H1 (cell line): ENCODE results near the gene STRIP2. TPM values are rescaled to one million over a fixed set of nuclear protein-coding genes. Genes with fewer than 3 reads are reported as not detected.

Source experiments
- CTCF ChIA-PET: fragments of 300-600 bp; sonication (Branson Sonifier 250); formaldehyde crosslinking; loops from one replicate; lab custom pipeline; 2021; ENCODE audit not compliant: partially characterized antibody; lab: Charles Lee
- POLR2A ChIA-PET: fragments of 300-600 bp; sonication (Branson Sonifier 250); formaldehyde crosslinking; loops from one replicate; lab custom pipeline; 2021; ENCODE audit warnings: inconsistent platforms; ENCODE audit not compliant: partially characterized antibody; lab: Charles Lee
- DNase-seq, 2 experiments: peaks; one replicate each; pipeline versions ENCODE4 v3.0.0 to v3.0.0-alpha.2; 2010 to 2022; ENCODE audit warnings: low spot score in 2 of 2, low read depth in 1 of 2, mixed read lengths in 1 of 2
- FAIRE-seq: peaks from 2 replicates; lab custom pipeline; 2011; peaks lifted over from hg19 to GRCh38; lab: Jason Lieb, UNC
- H2AFZ ChIP-seq: 2 replicates; pipeline ENCODE4 v1.8.1; 2012; ENCODE audit warnings: low read length, inconsistent platforms
- H2AK5ac ChIP-seq: 2 replicates; pipeline ENCODE4 v1.6.1; 2013; ENCODE audit warnings: low read depth, low read length
- H2BK120ac ChIP-seq: replicated peaks from 2 replicates; pipeline ENCODE3; 2013; ENCODE audit warnings: low read depth, low read length, inconsistent platforms
- H2BK12ac ChIP-seq: 2 replicates; pipeline ENCODE4 v1.6.1; 2013; ENCODE audit warnings: low read depth, low read length
- H2BK15ac ChIP-seq: 2 replicates; pipeline ENCODE4 v1.6.1; 2013; ENCODE audit warnings: low read length
- H2BK20ac ChIP-seq: 2 replicates; pipeline ENCODE4 v1.6.1; 2013; ENCODE audit warnings: low read length
- H2BK5ac ChIP-seq: 2 replicates; pipeline ENCODE4 v1.6.1; 2013; ENCODE audit warnings: low read depth, low read length
- H3K14ac ChIP-seq: 2 replicates; pipeline ENCODE4 v1.6.1; 2013; ENCODE audit warnings: inconsistent platforms; ENCODE audit not compliant: insufficient read length
- H3K18ac ChIP-seq: 2 replicates; pipeline ENCODE4 v1.6.1; 2013; ENCODE audit warnings: low read length; ENCODE audit errors: extremely low read depth
- H3K23ac ChIP-seq: 2 replicates; pipeline ENCODE4 v1.6.1; 2013; ENCODE audit warnings: inconsistent platforms; ENCODE audit not compliant: insufficient read length
- H3K23me2 ChIP-seq: 2 replicates; pipeline ENCODE4 v1.6.1; 2013; ENCODE audit warnings: low read depth, low read length
- H3K27ac ChIP-seq: 2 replicates; pipeline ENCODE4 v1.6.1; 2011; ENCODE audit warnings: low read depth, low read length, inconsistent platforms
- H3K27me3 ChIP-seq, 4 experiments: replicated peaks in 1 of 4; 1 replicate in 1 of 4; 2 replicates in 3 of 4; pipeline versions ENCODE4 v1.6.1 to v1.8.1; 2011 to 2013; ENCODE audit warnings: low read length in 3 of 4, mild to moderate bottlenecking in 3 of 4, inconsistent platforms in 2 of 4, mixed read lengths in 2 of 4, moderate library complexity in 1 of 4; ENCODE audit not compliant: control insufficient read depth in 3 of 4, insufficient read depth in 3 of 4; ENCODE audit errors: extremely low read depth in 1 of 4
- H3K36me3 ChIP-seq, 4 experiments: 2 replicates each; pipeline versions ENCODE4 v1.6.1 to v1.8.1; 2011 to 2013; ENCODE audit warnings: mild to moderate bottlenecking in 4 of 4, low read length in 3 of 4, moderate library complexity in 2 of 4, control low read depth in 1 of 4, inconsistent platforms in 1 of 4; ENCODE audit not compliant: insufficient read depth in 4 of 4, control insufficient read depth in 2 of 4
- H3K4ac ChIP-seq: replicated peaks from 2 replicates; pipeline ENCODE3; 2013; ENCODE audit warnings: low read length, low read depth, mixed read lengths, inconsistent platforms; ENCODE audit not compliant: insufficient read length
- H3K4me1 ChIP-seq, 4 experiments: replicated peaks in 1 of 4; 1 replicate in 1 of 4; 2 replicates in 3 of 4; pipeline versions ENCODE4 v1.6.1 to v1.8.1; 2011 to 2013; ENCODE audit warnings: low read length in 3 of 4, inconsistent platforms in 2 of 4, mixed read lengths in 1 of 4; ENCODE audit not compliant: insufficient read depth in 4 of 4, control insufficient read depth in 3 of 4
- H3K4me2 ChIP-seq, 2 experiments: 2 replicates each; pipeline versions ENCODE4 v1.6.1 to v1.8.1; 2011 to 2013; ENCODE audit warnings: low read depth in 2 of 2, low read length in 2 of 2, control low read depth in 1 of 2, inconsistent platforms in 1 of 2, mild to moderate bottlenecking in 1 of 2; ENCODE audit not compliant: insufficient read depth in 1 of 2
- H3K4me3 ChIP-seq, 4 experiments: fragments of 200-600, 300-600 bp in 1 of 4; sonication (generic), shearing (Covaris generic), sonication (Bioruptor Twin) in 1 of 4; 2 replicates each; pipeline versions ENCODE4 v1.5.1 to v1.8.1; 2011 to 2016; ENCODE audit warnings: low read length in 4 of 4, low read depth in 3 of 4, control low read depth in 2 of 4, inconsistent platforms in 2 of 4, mild to moderate bottlenecking in 2 of 4, mixed read lengths in 1 of 4, moderate library complexity in 1 of 4; ENCODE audit not compliant: insufficient read depth in 2 of 4; ENCODE audit errors: extremely low read depth in 1 of 4
- H3K56ac ChIP-seq: replicated peaks from 2 replicates; pipeline ENCODE3; 2013; ENCODE audit warnings: low read depth, mild to moderate bottlenecking, mixed read lengths, low read length, inconsistent platforms; ENCODE audit not compliant: insufficient read length
- H3K79me1 ChIP-seq: 2 replicates; pipeline ENCODE4 v1.6.1; 2013; ENCODE audit warnings: low read depth, low read length, control low read depth
- H3K79me2 ChIP-seq, 2 experiments: 2 replicates each; pipeline versions ENCODE4 v1.6.1 to v1.8.1; 2012 to 2013; ENCODE audit warnings: low read length in 2 of 2, mild to moderate bottlenecking in 2 of 2, inconsistent platforms in 1 of 2; ENCODE audit not compliant: insufficient read depth in 2 of 2, control insufficient read depth in 1 of 2
- H3K9ac ChIP-seq, 4 experiments: replicated peaks in 1 of 4; 1 replicate in 1 of 4; 2 replicates in 3 of 4; pipeline versions ENCODE4 v1.6.1 to v1.8.1; 2011 to 2013; ENCODE audit warnings: low read depth in 3 of 4, low read length in 3 of 4, control low read depth in 2 of 4, mild to moderate bottlenecking in 2 of 4, moderate library complexity in 2 of 4, inconsistent platforms in 1 of 4; ENCODE audit errors: extremely low read depth in 1 of 4
- H3K9me3 ChIP-seq, 2 experiments: 2 replicates each; pipeline versions ENCODE4 v1.6.1 to v1.8.1; 2012 to 2013; ENCODE audit warnings: mild to moderate bottlenecking in 2 of 2, moderate library complexity in 2 of 2, control low read depth in 1 of 2, inconsistent platforms in 1 of 2, low read depth in 1 of 2, low read length in 1 of 2, mixed read lengths in 1 of 2; ENCODE audit not compliant: insufficient read depth in 2 of 2
- H4K20me1 ChIP-seq, 2 experiments: replicated peaks in 1 of 2; 2 replicates each; pipeline versions ENCODE3 to v1.8.1; 2011 to 2013; ENCODE audit warnings: inconsistent platforms in 2 of 2, low read length in 2 of 2, mild to moderate bottlenecking in 1 of 2; ENCODE audit not compliant: insufficient read depth in 2 of 2, control insufficient read depth in 1 of 2
- H4K5ac ChIP-seq: 2 replicates; pipeline ENCODE4 v1.6.1; 2013; ENCODE audit warnings: low read length, low read depth, mixed read lengths, inconsistent platforms; ENCODE audit not compliant: insufficient read length
- H4K8ac ChIP-seq: 2 replicates; pipeline ENCODE4 v1.8.0; 2013; ENCODE audit warnings: mild to moderate bottlenecking, moderate library complexity, low read length, inconsistent platforms; ENCODE audit not compliant: insufficient read depth; ENCODE audit errors: extremely low read depth
- H4K91ac ChIP-seq: replicated peaks from 2 replicates; pipeline ENCODE3; 2013; ENCODE audit warnings: low read length, mixed read lengths, inconsistent platforms; ENCODE audit not compliant: insufficient read length
- CTBP2 ChIP-seq: IDR thresholded peaks from 2 replicates; pipeline ENCODE4 v1.7.0; 2011; ENCODE audit warnings: borderline replicate concordance, mild to moderate bottlenecking, moderate library complexity, mixed read lengths, low read length; ENCODE audit not compliant: insufficient read depth, insufficient read length
- NANOG ChIP-seq: IDR thresholded peaks from 2 replicates; pipeline ENCODE4 v1.6.1; 2011; ENCODE audit warnings: low read length, low read depth, mild to moderate bottlenecking, inconsistent platforms; ENCODE audit not compliant: insufficient read depth, poor library complexity, severe bottlenecking
- NRF1 ChIP-seq: IDR thresholded peaks from 2 replicates; pipeline ENCODE4 v1.6.1; 2011; ENCODE audit warnings: mild to moderate bottlenecking, low read depth, low read length, improper control_type of control experiment
- RFX5 ChIP-seq: IDR thresholded peaks from 2 replicates; pipeline ENCODE4 v1.6.1; 2011; ENCODE audit warnings: low read depth, low read length, improper control_type of control experiment, borderline replicate concordance
- SAP30 ChIP-seq: fragments of 300-600 bp; sonication (generic); IDR thresholded peaks from 2 replicates; pipeline ENCODE4 v1.7.1; 2012; ENCODE audit warnings: low read length, moderate library complexity, mild to moderate bottlenecking, inconsistent platforms; ENCODE audit not compliant: insufficient read depth, insufficient replicate concordance
- WGBS, 2 experiments: shearing (Covaris generic) in 1 of 2; methylation state at CpG; one replicate each; pipeline versions ENCODE4 v1.1.6 to v1.1.7; 2013 to 2015; ENCODE audit warnings: low lambda C conversion rate in 2 of 2, mixed read lengths in 2 of 2, inconsistent platforms in 1 of 2, low coverage in 1 of 2, missing lambda C conversion rate in 1 of 2; ENCODE audit not compliant: insufficient replicate concordance in 2 of 2, insufficient coverage in 1 of 2, insufficient read length in 1 of 2; ENCODE audit errors: extremely low coverage in 1 of 2, missing lambda C conversion rate in 1 of 2; 5-methylcytosine and 5-hydroxymethylcytosine counted together
- polyA plus RNA-seq, 7 experiments: library from polyadenylated mRNA; depleted of rRNA in 3 of 7; stranded (reverse) in 5 of 7; unstranded in 2 of 7; fragments of >200 nt in 5 of 7; fragments of 200-250 nt in 2 of 7; gene quantifications; 1 replicate in 5 of 7; 2 replicates in 1 of 7; 4 replicates in 1 of 7; pipeline versions ENCODE4 v1.2.1 to v1.2.3, GENCODE V29; 2011 to 2013; ENCODE audit warnings: missing spikeins in 2 of 7, mixed read lengths in 2 of 7
- total RNA-seq: library from RNA; stranded (reverse); fragmentation: NEBNext Ultra II Directional; extraction: Animal tissue kit (Norgen Biotek cat#: 25700); gene quantifications from 2 replicates; pipeline ENCODE4 v1.2.1, GENCODE V29; 2021

The STRIP2 gene
- total and polyA plus RNA-seq, 2 of the 8 experiments (the other 6 are each of a cell fraction or from before 2014, with no cell fraction given): 5.3 to 8.2 TPM

- H3K27ac ChIP-seq: no peak overlapping the region
- peaks cover 0 to 7% (median 3%) of the 10 kb centered on the region in 4 experiments; a peak in 3 of 7 replicates for H3K27me3 ChIP-seq
- TF ChIP-seq CTBP2: no peak
- no peak for TF ChIP-seq SAP30
- no peak for TF ChIP-seq NRF1
- no peak for TF ChIP-seq NANOG
- TF ChIP-seq RFX5: no peak
- no peak overlapping the region for H4K91ac ChIP-seq
- H4K20me1 ChIP-seq: peaks cover 3 to 4% of the 10 kb centered on the region in 2 experiments
- no peak overlapping the region for H3K23ac ChIP-seq
- H2AFZ ChIP-seq: no peak overlapping the region
- no peak overlapping the region for H3K4ac ChIP-seq
- DNase-seq (no peak), FAIRE-seq (no peak)
- H3K14ac ChIP-seq: no peak overlapping the region
- no peak overlapping the region for H4K8ac ChIP-seq
- H2BK5ac ChIP-seq: no peak overlapping the region
- H3K18ac ChIP-seq: no peak overlapping the region
- H3K9me3 ChIP-seq: no peaks in the 10 kb centered on the region
- H4K5ac ChIP-seq: no peak overlapping the region
- no peak overlapping the region for H3K9ac ChIP-seq
- H2BK12ac ChIP-seq: no peak overlapping the region
- CTCF ChIA-PET: interaction anchor here (0.8 to 1.5 kb wide), 5 partner anchors 20 to 202 kb away, joined by 3 to 7 read pairs (median 3); no protein-coding TSS in a partner anchor
- peaks cover 0 to 3% of the 10 kb centered on the region in 2 experiments; a peak in 1 of 4 replicates for H3K79me2 ChIP-seq
- H3K23me2 ChIP-seq: peaks cover 1% of the 10 kb centered on the region; the same call in 1 of the 2 replicates
- H3K56ac ChIP-seq: no peak overlapping the region
- H2BK15ac ChIP-seq: no peak overlapping the region
- WGBS, 2 experiments: 87% methylated on average over 3 of the region's 3 CpGs; no CpG with 5 or more reads in 1 of the 2 experiments
- H3K79me1 ChIP-seq: no peaks in the 10 kb centered on the region
- H3K4me2 ChIP-seq: no peak overlapping the region
- H2AK5ac ChIP-seq: no peak overlapping the region
- no peak overlapping the region for H2BK120ac ChIP-seq
- no peaks in the 10 kb centered on the region; a peak in 1 of 7 replicates for H3K4me1 ChIP-seq
- POLR2A ChIA-PET: interaction anchor here (1.9 kb wide), 1 partner anchor 9 kb away, joined by 8 read pairs; no protein-coding TSS in a partner anchor
- no peak overlapping the region for H3K4me3 ChIP-seq
- peaks cover 0 to 7% (median 0%) of the 10 kb centered on the region in 4 experiments; a peak in 3 of 8 replicates for H3K36me3 ChIP-seq
- no peak overlapping the region for H2BK20ac ChIP-seq
These were observed 5.9 kb downstream of the STRIP2 start for GRCh38 chr7:129439963-129440625.
